Neuronal stem cell (in vitro differentiated cells): Measurements from ENCODE around the gene NELL1.

Source experiments
- DNase-seq: peaks from one replicate; pipeline ENCODE4 v3.0.0-alpha.2; 2013; ENCODE audit warnings: low spot score
- H2AFZ ChIP-seq: one replicate; pipeline ENCODE4 v1.6.1; 2013; ENCODE audit warnings: mild to moderate bottlenecking, low read length, inconsistent platforms
- H2AK5ac ChIP-seq: 2 replicates; pipeline ENCODE4 v1.6.1; 2013; ENCODE audit warnings: low read depth, mild to moderate bottlenecking, inconsistent platforms, low read length, moderate library complexity, mixed read lengths
- H2BK120ac ChIP-seq: 2 replicates; pipeline ENCODE4 v1.6.1; 2013; ENCODE audit warnings: low read depth, mild to moderate bottlenecking, inconsistent platforms, low read length, moderate library complexity, mixed read lengths
- H2BK12ac ChIP-seq: one replicate; pipeline ENCODE4 v1.6.1; 2013; ENCODE audit warnings: low read length, inconsistent platforms
- H2BK15ac ChIP-seq: 2 replicates; pipeline ENCODE4 v1.6.1; 2013; ENCODE audit warnings: mild to moderate bottlenecking, low read length, inconsistent platforms, mixed read lengths
- H2BK5ac ChIP-seq: one replicate; pipeline ENCODE4 v1.6.1; 2013; ENCODE audit warnings: inconsistent platforms, mild to moderate bottlenecking, low read length, moderate library complexity
- H3K14ac ChIP-seq: one replicate; pipeline ENCODE4 v1.6.1; 2013; ENCODE audit warnings: low read length, inconsistent platforms
- H3K18ac ChIP-seq: 2 replicates; pipeline ENCODE4 v1.6.1; 2013; ENCODE audit warnings: low read length, inconsistent platforms
- H3K23ac ChIP-seq: 2 replicates; pipeline ENCODE4 v1.6.1; 2013; ENCODE audit warnings: low read depth, mild to moderate bottlenecking, mixed read lengths, low read length, inconsistent platforms; ENCODE audit not compliant: poor library complexity
- H3K27ac ChIP-seq: replicated peaks from 3 replicates; pipeline ENCODE4 v1.5.1; 2013; ENCODE audit warnings: low read length, inconsistent platforms
- H3K27me3 ChIP-seq, 3 experiments: 2 replicates each; pipeline ENCODE4 v1.6.1; 2013; ENCODE audit warnings: low read length in 3 of 3, mild to moderate bottlenecking in 2 of 3, inconsistent platforms in 1 of 3, low read depth in 1 of 3, mixed read lengths in 1 of 3, moderate library complexity in 1 of 3; ENCODE audit not compliant: control insufficient read depth in 3 of 3, insufficient read depth in 3 of 3
- H3K36me3 ChIP-seq, 2 donors: replicated peaks in 1 of 2; 2 replicates each; pipeline ENCODE4 v1.6.1; 2013; ENCODE audit warnings: low read length in 2 of 2; ENCODE audit not compliant: control insufficient read depth in 2 of 2, insufficient read depth in 2 of 2
- H3K4ac ChIP-seq: 2 replicates; pipeline ENCODE4 v1.6.1; 2013; ENCODE audit warnings: inconsistent platforms, mild to moderate bottlenecking, low read length, moderate library complexity
- H3K4me1 ChIP-seq, 2 donors: 1 replicate in 1 of 2; 2 replicates in 1 of 2; pipeline ENCODE4 v1.6.1; 2013; ENCODE audit warnings: low read length in 2 of 2, low read depth in 1 of 2; ENCODE audit not compliant: control insufficient read depth in 2 of 2, insufficient read depth in 1 of 2
- H3K4me2 ChIP-seq: one replicate; pipeline ENCODE4 v1.6.1; 2013; ENCODE audit warnings: mild to moderate bottlenecking, low read length, inconsistent platforms; ENCODE audit not compliant: insufficient read depth, poor library complexity, severe bottlenecking
- H3K4me3 ChIP-seq, 2 donors: 2 replicates each; pipeline ENCODE4 v1.5.1; 2013; ENCODE audit warnings: low read length in 2 of 2, mild to moderate bottlenecking in 2 of 2, inconsistent platforms in 1 of 2, moderate library complexity in 1 of 2
- H3K79me1 ChIP-seq: one replicate; pipeline ENCODE4 v1.6.1; 2013; ENCODE audit warnings: low read depth, mild to moderate bottlenecking, inconsistent platforms, low read length, moderate library complexity
- H3K9ac ChIP-seq: one replicate; pipeline ENCODE4 v1.6.1; 2013; ENCODE audit warnings: mild to moderate bottlenecking, low read depth, low read length, inconsistent platforms; ENCODE audit not compliant: poor library complexity
- H3K9me3 ChIP-seq, 2 donors: replicated peaks in 1 of 2; 2 replicates each; pipeline versions ENCODE3 to v1.6.1; 2013; ENCODE audit warnings: low read length in 2 of 2, mild to moderate bottlenecking in 2 of 2, inconsistent platforms in 1 of 2, low read depth in 1 of 2, mixed read lengths in 1 of 2, moderate library complexity in 1 of 2; ENCODE audit not compliant: control insufficient read depth in 2 of 2, insufficient read depth in 1 of 2
- H4K8ac ChIP-seq: one replicate; pipeline ENCODE4 v1.6.1; 2013; ENCODE audit warnings: low read depth, mild to moderate bottlenecking, inconsistent platforms, low read length, moderate library complexity
- H4K91ac ChIP-seq: one replicate; pipeline ENCODE4 v1.6.1; 2013; ENCODE audit warnings: low read length, low read depth, mild to moderate bottlenecking, inconsistent platforms; ENCODE audit not compliant: poor library complexity
- WGBS, 2 donors: extraction: QIAGEN DNeasy Blood & Tissue Kit; methylation state at CpG; one replicate each; pipeline ENCODE4 v1.1.7; 2013; ENCODE audit warnings: missing lambda C conversion rate in 2 of 2, mixed read lengths in 1 of 2; ENCODE audit not compliant: insufficient read length in 2 of 2, insufficient replicate concordance in 1 of 2; ENCODE audit errors: extremely low coverage in 2 of 2; 5-methylcytosine and 5-hydroxymethylcytosine counted together

The NELL1 gene

GRCh38 chr11:20652150-20652806 is 17.1 kb upstream of the NELL1 start:
- Histone ChIP-seq H3K9ac (no peak overlapping the region), H4K8ac (no peak overlapping the region), H3K9me3 (no peaks in the 10 kb centered on the region), H2AFZ (no peak overlapping the region), H4K91ac (no peak overlapping the region), H3K79me1 (no peaks in the 10 kb centered on the region), H3K18ac (no peak overlapping the region), H2BK12ac (no peak overlapping the region), H3K4me2 (no peak overlapping the region), H3K36me3 (no peaks in the 10 kb centered on the region), H2BK120ac (no peak overlapping the region), H3K14ac (no peak overlapping the region), H2BK15ac (no peak overlapping the region), H3K4ac (no peak overlapping the region), H3K4me1 (no peaks in the 10 kb centered on the region), H3K23ac (no peak overlapping the region), H2AK5ac (no peak overlapping the region), H3K27me3 (peaks cover 0 to 3% (median 0%) of the 10 kb centered on the region in 3 experiments), H3K27ac (no peak overlapping the region), H2BK5ac (no peak overlapping the region), H3K4me3 (no peak overlapping the region)
- no CpG with 5 or more reads among the region's 13 CpGs for WGBS, 2 donors
- no peak for DNase-seq

- no peak overlapping the region for H3K23ac ChIP-seq
Observed at GRCh38 chr11:20654038-20654437, 15.3 kb upstream of the NELL1 start.

GRCh38 chr11:20656901-20657300 is 12.5 kb upstream of the NELL1 start:
- Histone ChIP-seq H3K9ac (no peak overlapping the region), H2AK5ac (no peak overlapping the region), H3K9me3 (no peaks in the 10 kb centered on the region), H3K18ac (no peak overlapping the region), H3K4me1 (peaks cover 0 to 3% of the 10 kb centered on the region in 2 donors), H3K79me1 (no peaks in the 10 kb centered on the region), H2AFZ (no peak overlapping the region), H3K4me3 (no peak overlapping the region), H4K8ac (no peak overlapping the region), H2BK12ac (no peak overlapping the region), H2BK5ac (no peak overlapping the region), H3K4ac (no peak overlapping the region), H3K27ac (no peak overlapping the region), H3K14ac (no peak overlapping the region), H3K4me2 (no peak overlapping the region), H3K27me3 (peaks cover 0 to 3% (median 0%) of the 10 kb centered on the region in 3 experiments), H2BK15ac (no peak overlapping the region), H3K23ac (no peak overlapping the region), H4K91ac (no peak overlapping the region), H2BK120ac (no peak overlapping the region), H3K36me3 (no peaks in the 10 kb centered on the region)
- WGBS, 2 donors, result no CpG with 5 or more reads among the region's 4 CpGs
- DNase-seq, result no peak

More at GRCh38 chr11:20654038-20654437, 15.3 kb upstream of the NELL1 start:
- Histone ChIP-seq H3K9me3 (no peaks in the 10 kb centered on the region), H3K4me1 (peaks cover 0 to 3% of the 10 kb centered on the region in 2 donors), H2BK15ac (no peak overlapping the region), H4K8ac (no peak overlapping the region), H3K36me3 (no peaks in the 10 kb centered on the region), H2BK120ac (no peak overlapping the region), H2AK5ac (no peak overlapping the region), H2AFZ (no peak overlapping the region), H3K4me3 (no peak overlapping the region), H3K27me3 (peaks cover 0 to 3% (median 0%) of the 10 kb centered on the region in 3 experiments), H3K14ac (no peak overlapping the region), H3K4ac (no peak overlapping the region), H2BK12ac (no peak overlapping the region), H3K27ac (no peak overlapping the region), H3K18ac (no peak overlapping the region), H3K9ac (no peak overlapping the region), H4K91ac (no peak overlapping the region), H3K4me2 (no peak overlapping the region), H3K79me1 (no peaks in the 10 kb centered on the region), H2BK5ac (no peak overlapping the region)
- no peak for DNase-seq
- no CpG with 5 or more reads among the region's 3 CpGs for WGBS, 2 donors

- Histone ChIP-seq H2AK5ac (no peak overlapping the region), H3K79me1 (no peaks in the 10 kb centered on the region), H3K9me3 (no peaks in the 10 kb centered on the region), H3K36me3 (no peaks in the 10 kb centered on the region), H2BK5ac (no peak overlapping the region), H3K23ac (no peak overlapping the region), H3K9ac (no peak overlapping the region), H3K27ac (no peak overlapping the region), H3K27me3 (peaks cover 0 to 3% (median 0%) of the 10 kb centered on the region in 3 experiments), H4K91ac (no peak overlapping the region), H3K4ac (no peak overlapping the region), H3K4me1 (peaks cover 0 to 3% of the 10 kb centered on the region in 2 donors), H3K18ac (no peak overlapping the region), H3K14ac (no peak overlapping the region), H3K4me3 (no peak overlapping the region), H2BK120ac (no peak overlapping the region), H2BK12ac (no peak overlapping the region), H2BK15ac (no peak overlapping the region), H3K4me2 (no peak overlapping the region), H2AFZ (no peak overlapping the region), H4K8ac (no peak overlapping the region)
- no CpG with 5 or more reads among the region's 1 CpG for WGBS, 2 donors
- no peak for DNase-seq
Observed at GRCh38 chr11:20658135-20658534, 11.3 kb upstream of the NELL1 start.
